Psoas muscle (tissue), 8 donors: Measurements from ENCODE around the gene LRRC32. TPM values are rescaled to one million over a fixed set of nuclear protein-coding genes. Genes with fewer than 3 reads are reported as not detected.

Experiments
- ATAC-seq, 4 donors: fragments of 200-7000 bp; cut with Tn5 transposase; one replicate each; pipeline ENCODE4 v1.9.1; 2020; ENCODE audit warnings: moderate library complexity in 3 of 4, mild to moderate bottlenecking in 2 of 4
- DNase-seq, 2 donors: peaks; one replicate each; pipeline ENCODE4 v3.0.0-alpha.2; 2020
- H3K27ac ChIP-seq: fragments of 200-600 bp; one replicate; pipeline ENCODE4 v1.8.0; 2022
- H3K27me3 ChIP-seq, 3 donors: fragments of 200-600 bp in 1 of 3; one replicate each; pipeline versions ENCODE4 v1.6.1 to v1.8.0; 2013 to 2022; ENCODE audit warnings: low read length in 2 of 3, mild to moderate bottlenecking in 2 of 3, moderate library complexity in 1 of 3; ENCODE audit not compliant: insufficient read depth in 3 of 3
- H3K36me3 ChIP-seq, 2 donors: fragments of 200-600 bp in 1 of 2; one replicate each; pipeline versions ENCODE4 v1.6.1 to v1.8.0; 2013 to 2022; ENCODE audit warnings: low read depth in 1 of 2, mild to moderate bottlenecking in 1 of 2, moderate library complexity in 1 of 2; ENCODE audit not compliant: insufficient read depth in 1 of 2
- H3K4me1 ChIP-seq: fragments of 200-600 bp; one replicate; pipeline ENCODE4 v1.8.0; 2022
- H3K4me3 ChIP-seq: fragments of 200-600 bp; one replicate; pipeline ENCODE4 v1.8.0; 2022; ENCODE audit warnings: mild to moderate bottlenecking
- H3K9me3 ChIP-seq: fragments of 200-600 bp; one replicate; pipeline ENCODE4 v1.8.0; 2022
- CTCF ChIP-seq: fragments of 200-600 bp; IDR thresholded peaks from one replicate; pipeline ENCODE4 v1.8.0; 2022; ENCODE audit warnings: antibody characterized with exemption
- whole genome bisulfite sequencing, 3 donors: extraction: QIAGEN DNeasy Blood & Tissue Kit; methylation state at CpG; one replicate each; pipeline versions ENCODE4 v1.1.6 to v1.1.7; 2013; 5-methylcytosine and 5-hydroxymethylcytosine counted together
- intact Hi-C, 2 donors: fragments of 100-400 bp; cut with DNase I; formaldehyde crosslinking; loops; one replicate each; pipeline versions ENCODE4 v1.11.0 to v1.14.2; 2022
- long read RNA-seq, 2 donors: library from polyadenylated mRNA; unstranded; transcript quantifications; one replicate each; pipeline ENCODE4 v2.0.0, GENCODE V29; 2021
- polyA plus RNA-seq, 3 donors: library from polyadenylated mRNA; stranded (reverse); fragments of 200-250 nt; gene quantifications; one replicate each; pipeline ENCODE4 v1.2.3, GENCODE V29; 2013
- total RNA-seq, 4 donors: library from RNA; stranded (reverse); fragmentation: NEBNext Ultra II Directional in 2 of 4; extraction: Animal tissue kit (Norgen Biotek cat#: 25700) in 2 of 4; gene quantifications; one replicate each; pipeline versions ENCODE4 v1.2.1 to v1.2.4, GENCODE V29; 2021 to 2023
- donor health status: healthy with polysubstance abuse.
- donor health status: DM: no; HTN: no; CAD: no; lungs with moderate emphysema.
- donor health status: Bipolar disorder and iron deficiency.
- donor health status: healthy.
- donor health status: DM: yes; HTN: yes; CAD: no.
- donor health status: DM: no; HTN: no; CAD: no.
- donor health status: DM: no; HTN: no; CAD: no.
- donor health status: DM: yes; HTN: yes; CAD: no.

The LRRC32 gene
- total RNA-seq (10 to 100 TPM; 14.7 to 32.9 (median 21.4) TPM), polyA plus RNA-seq (10 to 100 TPM; 16.2 to 27.9 (median 16.7) TPM)
- long read RNA-seq, donor 1, full-length matches to known transcripts, result 6 of 14 reads
- long read RNA-seq, donor 1, partial matches to known transcripts, result 3 of 14 reads
- long read RNA-seq, donor 1, other reads (novel, unspliced or antisense), result 5 of 14 reads
- long read RNA-seq, donor 2, full-length matches to known transcripts, result 5 of 10 reads
- long read RNA-seq, donor 2, partial matches to known transcripts, result 2 of 10 reads
- long read RNA-seq, donor 2, other reads (novel, unspliced or antisense), result 3 of 10 reads

- H3K4me3 ChIP-seq, result peak within 1 kb of the TSS; percentile 66
- peak within 1 kb of the TSS; percentile 80 for H3K27ac ChIP-seq
- DNase-seq, result peak; percentile 74 to 77
- no peaks in the 10 kb centered on the region for H3K4me1 ChIP-seq
- intact Hi-C loops, result loop anchor here in 1 of 2 donors (2.0 to 5.0 kb wide), 2 partner anchors 58 to 92 kb away; no protein-coding TSS in a partner anchor
- TF ChIP-seq CTCF, result no peak
- peaks cover 0 to 19% (median 4%) of the 10 kb centered on the region in 3 donors for H3K27me3 ChIP-seq
- ATAC-seq, result peak; percentile 42 to 63 (median 52)
- H3K9me3 ChIP-seq, result no peaks in the 10 kb centered on the region
- WGBS, 3 donors, result 2 to 4% (median 3%) methylated on average over 39 to 82 of the region's 82 CpGs
- H3K36me3 ChIP-seq, result no peaks in the 10 kb centered on the region
Observed at GRCh38 chr11:76670485-76671236, at the start of gene LRRC32. TSS of gene LRRC32 (minus strand) at chr11:76670747. CDS start at chr11:76665954, 4,793 bp downstream.

GRCh38 chr11:76719686-76720085 lies 49.1 kb upstream of the LRRC32 start:
- Histone ChIP-seq H3K36me3 (no peaks in the 10 kb centered on the region), H3K27me3 (no peaks in the 10 kb centered on the region), H3K9me3 (no peaks in the 10 kb centered on the region), H3K27ac (no peak overlapping the region), H3K4me3 (no peak overlapping the region), H3K4me1 (peaks cover 8% of the 10 kb centered on the region)
- TF ChIP-seq CTCF, result no peak
- intact Hi-C loops, result loop anchor here in 1 of 2 donors (10.0 kb wide), 1 partner anchor 375 kb away; no protein-coding TSS in a partner anchor
- DNase-seq (no peak), ATAC-seq (no peak)
- WGBS, 3 donors, result 91 to 97% (median 94%) methylated on average over 9 of the region's 9 CpGs

GRCh38 chr11:76719281-76719680 lies 48.7 kb upstream of the LRRC32 start:
- Histone ChIP-seq H3K4me3 (no peak overlapping the region), H3K4me1 (peaks cover 8% of the 10 kb centered on the region), H3K27ac (no peak overlapping the region), H3K9me3 (no peaks in the 10 kb centered on the region), H3K36me3 (no peaks in the 10 kb centered on the region), H3K27me3 (no peaks in the 10 kb centered on the region)
- intact Hi-C loops, result no loop called here
- no peak for TF ChIP-seq CTCF
- 78 to 94% (median 89%) methylated on average over 19 of the region's 19 CpGs for WGBS, 3 donors
- no peak for ATAC-seq
- DNase-seq, result no peak

GRCh38 chr11:76717816-76718215 lies 47.3 kb upstream of the LRRC32 start:
- intact Hi-C loops, result no loop called here
- no peaks in the 10 kb centered on the region for H3K27me3 ChIP-seq
- no peak overlapping the region for H3K27ac ChIP-seq
- peaks cover 8% of the 10 kb centered on the region for H3K4me1 ChIP-seq
- WGBS, 3 donors, result 78 to 89% (median 84%) methylated on average over 5 of the region's 5 CpGs
- H3K4me3 ChIP-seq, result no peak overlapping the region
- ATAC-seq (no peak), DNase-seq (no peak)
- H3K36me3 ChIP-seq, result no peaks in the 10 kb centered on the region
- TF ChIP-seq CTCF, result no peak
- H3K9me3 ChIP-seq, result no peaks in the 10 kb centered on the region
